ENCODE data around the gene DUSP10.

DUSP10 gene

GRCh38 chr1:221672239-221672645, 69.6 kb downstream of the DUSP10 start:
- no peaks in the 10 kb centered on the region for H3K36me3 ChIP-seq (ENCODE audit: insufficient read depth, low read length)
- H3K27ac ChIP-seq (ENCODE audit: low read depth, low read length): peak overlapping the region; percentile 97
- H3K79me2 ChIP-seq (ENCODE audit: control insufficient read depth, insufficient read depth, low read length, unreplicated experiment): no peaks in the 10 kb centered on the region
- H2AFZ ChIP-seq (ENCODE audit: low read length, unreplicated experiment): peak overlapping the region; percentile 35
- H3K4me3 ChIP-seq (ENCODE audit: low read depth, low read length): peak overlapping the region; percentile 49; the same call in 1 of the 2 replicates
- H3K27me3 ChIP-seq (ENCODE audit: insufficient read depth, low read length): no peaks in the 10 kb centered on the region
- H3K4me1 ChIP-seq (ENCODE audit: control insufficient read depth, insufficient read depth, low read length, unreplicated experiment): peaks cover 68% of the 10 kb centered on the region

GRCh38 chr1:221670081-221670480, 71.8 kb downstream of the DUSP10 start:
- Histone ChIP-seq H2AFZ (ENCODE audit: low read length, unreplicated experiment) (no peak overlapping the region), H3K79me2 (ENCODE audit: control insufficient read depth, insufficient read depth, low read length, unreplicated experiment) (no peaks in the 10 kb centered on the region), H3K36me3 (ENCODE audit: insufficient read depth, low read length) (no peaks in the 10 kb centered on the region), H3K4me3 (ENCODE audit: low read depth, low read length) (peak overlapping the region; percentile 8; the same call in 1 of the 2 replicates), H3K27ac (ENCODE audit: low read depth, low read length) (peak overlapping the region; percentile 97), H3K4me1 (ENCODE audit: control insufficient read depth, insufficient read depth, low read length, unreplicated experiment) (peaks cover 70% of the 10 kb centered on the region), H3K27me3 (ENCODE audit: insufficient read depth, low read length) (no peaks in the 10 kb centered on the region)

- Histone ChIP-seq H3K79me2 (ENCODE audit: control insufficient read depth, insufficient read depth, low read length, unreplicated experiment) (no peaks in the 10 kb centered on the region), H3K36me3 (ENCODE audit: insufficient read depth, low read length) (no peaks in the 10 kb centered on the region), H3K4me3 (ENCODE audit: low read depth, low read length) (no peak overlapping the region), H3K27ac (ENCODE audit: low read depth, low read length) (peak overlapping the region; percentile 97), H3K27me3 (ENCODE audit: insufficient read depth, low read length) (no peaks in the 10 kb centered on the region), H3K4me1 (ENCODE audit: control insufficient read depth, insufficient read depth, low read length, unreplicated experiment) (peaks cover 64% of the 10 kb centered on the region), H2AFZ (ENCODE audit: low read length, unreplicated experiment) (no peak overlapping the region)
These were observed 72.4 kb downstream of the DUSP10 start for GRCh38 chr1:221669441-221669840.

- Histone ChIP-seq H3K27me3 (ENCODE audit: insufficient read depth, low read length) (no peaks in the 10 kb centered on the region), H3K4me3 (ENCODE audit: low read depth, low read length) (no peak overlapping the region), H3K4me1 (ENCODE audit: control insufficient read depth, insufficient read depth, low read length, unreplicated experiment) (peaks cover 62% of the 10 kb centered on the region), H3K27ac (ENCODE audit: low read depth, low read length) (peak overlapping the region; percentile 51; the same call in 1 of the 2 replicates), H2AFZ (ENCODE audit: low read length, unreplicated experiment) (no peak overlapping the region), H3K36me3 (ENCODE audit: insufficient read depth, low read length) (no peaks in the 10 kb centered on the region), H3K79me2 (ENCODE audit: control insufficient read depth, insufficient read depth, low read length, unreplicated experiment) (no peaks in the 10 kb centered on the region)
These were observed 74.4 kb downstream of the DUSP10 start for GRCh38 chr1:221667504-221667903.

- H3K27ac ChIP-seq (ENCODE audit: low read depth, low read length): no peak overlapping the region
- H3K4me1 ChIP-seq (ENCODE audit: control insufficient read depth, insufficient read depth, low read length, unreplicated experiment): peaks cover 30% of the 10 kb centered on the region
- no peaks in the 10 kb centered on the region for H3K36me3 ChIP-seq (ENCODE audit: insufficient read depth, low read length)
- no peaks in the 10 kb centered on the region for H3K27me3 ChIP-seq (ENCODE audit: insufficient read depth, low read length)
- no peak overlapping the region for H3K4me3 ChIP-seq (ENCODE audit: low read depth, low read length)
- no peak overlapping the region for H2AFZ ChIP-seq (ENCODE audit: low read length, unreplicated experiment)
- no peaks in the 10 kb centered on the region for H3K79me2 ChIP-seq (ENCODE audit: control insufficient read depth, insufficient read depth, low read length, unreplicated experiment)
These were observed 77.6 kb downstream of the DUSP10 start for GRCh38 chr1:221664253-221664652.

- Histone ChIP-seq H3K27ac (ENCODE audit: low read depth, low read length) (no peak overlapping the region), H3K4me3 (ENCODE audit: low read depth, low read length) (no peak overlapping the region), H3K4me1 (ENCODE audit: control insufficient read depth, insufficient read depth, low read length, unreplicated experiment) (peaks cover 21% of the 10 kb centered on the region), H3K27me3 (ENCODE audit: insufficient read depth, low read length) (no peaks in the 10 kb centered on the region), H3K36me3 (ENCODE audit: insufficient read depth, low read length) (no peaks in the 10 kb centered on the region), H3K79me2 (ENCODE audit: control insufficient read depth, insufficient read depth, low read length, unreplicated experiment) (no peaks in the 10 kb centered on the region), H2AFZ (ENCODE audit: low read length, unreplicated experiment) (no peak overlapping the region)
These were observed 78.6 kb downstream of the DUSP10 start for GRCh38 chr1:221663321-221663720.

- no peak overlapping the region for H3K4me3 ChIP-seq (ENCODE audit: low read depth, low read length)
- H3K4me1 ChIP-seq (ENCODE audit: control insufficient read depth, insufficient read depth, low read length, unreplicated experiment): no peaks in the 10 kb centered on the region
- H3K79me2 ChIP-seq (ENCODE audit: control insufficient read depth, insufficient read depth, low read length, unreplicated experiment): no peaks in the 10 kb centered on the region
- no peaks in the 10 kb centered on the region for H3K27me3 ChIP-seq (ENCODE audit: insufficient read depth, low read length)
- H3K27ac ChIP-seq (ENCODE audit: low read depth, low read length): no peak overlapping the region
- no peaks in the 10 kb centered on the region for H3K36me3 ChIP-seq (ENCODE audit: insufficient read depth, low read length)
- no peak overlapping the region for H2AFZ ChIP-seq (ENCODE audit: low read length, unreplicated experiment)
These were observed 86.1 kb downstream of the DUSP10 start for GRCh38 chr1:221655766-221656305.

Measured in ACC112 (cell line).